ENCODE measurements around the gene CDH4.

Gene CDH4

GRCh38 chr20:61529354-61529753, 277.3 kb downstream of the CDH4 start:
- TF ChIP-seq, protein P1, sequence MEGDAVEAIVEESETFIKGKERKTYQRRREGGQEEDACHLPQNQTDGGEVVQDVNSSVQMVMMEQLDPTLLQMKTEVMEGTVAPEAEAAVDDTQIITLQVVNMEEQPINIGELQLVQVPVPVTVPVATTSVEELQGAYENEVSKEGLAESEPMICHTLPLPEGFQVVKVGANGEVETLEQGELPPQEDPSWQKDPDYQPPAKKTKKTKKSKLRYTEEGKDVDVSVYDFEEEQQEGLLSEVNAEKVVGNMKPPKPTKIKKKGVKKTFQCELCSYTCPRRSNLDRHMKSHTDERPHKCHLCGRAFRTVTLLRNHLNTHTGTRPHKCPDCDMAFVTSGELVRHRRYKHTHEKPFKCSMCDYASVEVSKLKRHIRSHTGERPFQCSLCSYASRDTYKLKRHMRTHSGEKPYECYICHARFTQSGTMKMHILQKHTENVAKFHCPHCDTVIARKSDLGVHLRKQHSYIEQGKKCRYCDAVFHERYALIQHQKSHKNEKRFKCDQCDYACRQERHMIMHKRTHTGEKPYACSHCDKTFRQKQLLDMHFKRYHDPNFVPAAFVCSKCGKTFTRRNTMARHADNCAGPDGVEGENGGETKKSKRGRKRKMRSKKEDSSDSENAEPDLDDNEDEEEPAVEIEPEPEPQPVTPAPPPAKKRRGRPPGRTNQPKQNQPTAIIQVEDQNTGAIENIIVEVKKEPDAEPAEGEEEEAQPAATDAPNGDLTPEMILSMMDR (IDR thresholded peaks at IDR 0.05; ENCODE audit: insufficient read depth, low read length, missing control alignments), result no peak
- ChIA-PET CTCF (no interaction called here), POLR2A (no interaction called here)
- no peak for DNase-seq (ENCODE audit: low read depth, low spot score)
- no peak overlapping the region for H3K4me3 ChIP-seq (ENCODE audit: low read depth, low read length)

DNA sequence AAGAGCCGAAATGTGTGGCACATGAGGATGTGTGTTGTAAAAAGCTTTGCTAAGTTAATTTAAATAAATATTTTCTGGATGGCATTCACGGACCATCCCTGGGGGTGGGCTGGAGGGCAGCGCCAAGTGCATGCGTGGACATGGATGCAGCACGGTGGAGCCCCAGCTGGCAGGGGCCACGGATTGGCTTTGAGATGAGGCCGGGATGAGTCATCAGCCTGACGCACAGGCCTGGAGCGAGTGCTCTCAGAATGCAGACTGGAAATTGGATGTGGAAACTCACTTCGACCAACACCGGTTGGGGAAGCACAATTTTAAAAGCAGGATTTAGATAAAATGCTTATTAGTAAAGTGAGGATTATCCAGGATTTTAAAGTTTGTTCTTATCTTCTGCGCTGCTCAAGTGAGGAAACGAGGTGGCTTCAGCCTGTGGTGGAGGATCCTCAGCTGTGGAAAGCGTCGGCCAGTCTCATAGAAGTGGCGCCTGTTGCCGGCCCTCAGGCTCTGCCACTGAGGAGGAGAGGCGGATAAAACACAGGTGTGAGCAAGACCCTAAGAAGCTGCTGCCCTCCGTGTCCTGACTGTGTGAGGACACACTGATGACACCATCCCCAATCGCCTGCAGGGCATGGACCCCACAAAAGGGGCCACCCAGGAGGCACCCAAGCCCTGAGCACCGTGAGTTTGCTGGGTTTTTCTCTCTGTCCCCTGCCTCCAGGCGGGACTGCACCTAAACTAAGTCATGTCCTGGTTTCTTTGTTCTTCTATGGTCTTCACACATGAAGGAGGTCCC, 279.7 kb downstream of the CDH4 start:
- ChIA-PET POLR2A (interaction anchor here (0.6 kb wide), 1 partner anchor 85 kb away, joined by 3 read pairs; no protein-coding TSS in a partner anchor), CTCF (no interaction called here)
- TF ChIP-seq, protein P1 (IDR thresholded peaks at IDR 0.05; ENCODE audit: insufficient read depth, low read length, missing control alignments), result no peak
- no peak for DNase-seq (ENCODE audit: low read depth, low spot score)
- H3K4me3 ChIP-seq (ENCODE audit: low read depth, low read length), result no peak overlapping the region

DNA sequence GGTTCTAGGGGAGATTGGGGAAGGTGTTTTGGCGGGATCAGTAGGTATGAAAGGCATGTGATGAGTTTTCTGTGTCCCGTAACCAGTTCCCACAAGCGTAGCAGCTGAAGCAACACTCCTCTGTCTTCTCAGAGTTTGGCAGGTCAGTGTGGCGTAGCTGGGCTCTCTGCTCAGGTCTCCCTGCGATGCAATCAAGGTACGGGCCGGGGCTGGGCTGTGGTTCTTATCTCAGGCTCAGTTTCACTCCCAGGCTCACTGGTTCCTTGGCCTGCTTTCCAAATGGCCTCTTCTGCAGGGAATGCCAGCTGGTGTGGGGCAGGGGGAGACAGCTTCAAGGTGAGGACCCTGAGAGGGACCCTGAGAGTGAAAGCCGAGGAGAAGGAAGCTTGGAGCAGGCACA, 280.7 kb downstream of the CDH4 start:
- TF ChIP-seq, protein P1 (IDR thresholded peaks at IDR 0.05; ENCODE audit: insufficient read depth, low read length, missing control alignments), result no peak
- CTCF ChIA-PET, result no interaction called here
- POLR2A ChIA-PET, result interaction anchor here (0.6 kb wide), 1 partner anchor 86 kb away, joined by 3 read pairs; no protein-coding TSS in a partner anchor

GRCh38 chr20:61533231-61533631, 281.2 kb downstream of the CDH4 start:
- no peak for DNase-seq (ENCODE audit: low read depth, low spot score)
- POLR2A ChIA-PET, result no interaction called here
- CTCF ChIA-PET, result no interaction called here
- TF ChIP-seq, protein P1 (IDR thresholded peaks at IDR 0.05; ENCODE audit: insufficient read depth, low read length, missing control alignments), result no peak
- no peak overlapping the region for H3K4me3 ChIP-seq (ENCODE audit: low read depth, low read length)

More for the DNA sequence above, 280.7 kb downstream of the CDH4 start:
- DNase-seq (ENCODE audit: low read depth, low spot score), result no peak
- H3K4me3 ChIP-seq (ENCODE audit: low read depth, low read length), result no peak overlapping the region

- POLR2A ChIA-PET, result no interaction called here
- CTCF ChIA-PET, result no interaction called here
- DNase-seq (ENCODE audit: low read depth, low spot score), result no peak
- H3K4me3 ChIP-seq (ENCODE audit: low read depth, low read length), result no peak overlapping the region
- TF ChIP-seq, protein P1 (IDR thresholded peaks at IDR 0.05; ENCODE audit: insufficient read depth, low read length, missing control alignments), result no peak
Measured at GRCh38 chr20:61534346-61534745, 282.3 kb downstream of the CDH4 start.

GRCh38 chr20:61535091-61535490, 283.0 kb downstream of the CDH4 start:
- POLR2A ChIA-PET, result no interaction called here
- no peak overlapping the region for H3K4me3 ChIP-seq (ENCODE audit: low read depth, low read length)
- CTCF ChIA-PET, result no interaction called here
- no peak for DNase-seq (ENCODE audit: low read depth, low spot score)
- TF ChIP-seq, protein P1 (IDR thresholded peaks at IDR 0.05; ENCODE audit: insufficient read depth, low read length, missing control alignments), result no peak

Measured in AG04449 (cell line).